GM06990 (cell line): Measurements from ENCODE around the gene HEY2.

Experiments
- DNase-seq: peaks from one replicate; pipeline ENCODE4 v3.0.0-alpha.2; 2011; ENCODE audit not compliant: insufficient read length; ENCODE audit errors: extremely low read depth
- H3K27me3 ChIP-seq: replicated peaks from 2 replicates; pipeline ENCODE4 v1.6.0; 2011; ENCODE audit warnings: low read length; ENCODE audit not compliant: control insufficient read depth, insufficient read depth
- H3K36me3 ChIP-seq: 2 replicates; pipeline ENCODE4 v1.5.1; 2011; ENCODE audit warnings: low read length; ENCODE audit not compliant: control insufficient read depth, insufficient read depth
- H3K4me3 ChIP-seq: replicated peaks from 2 replicates; pipeline ENCODE4 v1.5.1; 2011; ENCODE audit warnings: low read depth, mild to moderate bottlenecking, control low read depth, low read length
- TF ChIP-seq, protein P1 (sequence below): IDR thresholded peaks from 2 replicates; pipeline ENCODE4 v1.5.1; 2011; ENCODE audit warnings: low read length, control low read depth, mild to moderate bottlenecking, inconsistent platforms; ENCODE audit not compliant: insufficient read depth, poor library complexity, severe bottlenecking

The HEY2 gene

GRCh38 chr6:125739364-125739763, 10.1 kb upstream of the HEY2 start:
- TF ChIP-seq, protein P1, sequence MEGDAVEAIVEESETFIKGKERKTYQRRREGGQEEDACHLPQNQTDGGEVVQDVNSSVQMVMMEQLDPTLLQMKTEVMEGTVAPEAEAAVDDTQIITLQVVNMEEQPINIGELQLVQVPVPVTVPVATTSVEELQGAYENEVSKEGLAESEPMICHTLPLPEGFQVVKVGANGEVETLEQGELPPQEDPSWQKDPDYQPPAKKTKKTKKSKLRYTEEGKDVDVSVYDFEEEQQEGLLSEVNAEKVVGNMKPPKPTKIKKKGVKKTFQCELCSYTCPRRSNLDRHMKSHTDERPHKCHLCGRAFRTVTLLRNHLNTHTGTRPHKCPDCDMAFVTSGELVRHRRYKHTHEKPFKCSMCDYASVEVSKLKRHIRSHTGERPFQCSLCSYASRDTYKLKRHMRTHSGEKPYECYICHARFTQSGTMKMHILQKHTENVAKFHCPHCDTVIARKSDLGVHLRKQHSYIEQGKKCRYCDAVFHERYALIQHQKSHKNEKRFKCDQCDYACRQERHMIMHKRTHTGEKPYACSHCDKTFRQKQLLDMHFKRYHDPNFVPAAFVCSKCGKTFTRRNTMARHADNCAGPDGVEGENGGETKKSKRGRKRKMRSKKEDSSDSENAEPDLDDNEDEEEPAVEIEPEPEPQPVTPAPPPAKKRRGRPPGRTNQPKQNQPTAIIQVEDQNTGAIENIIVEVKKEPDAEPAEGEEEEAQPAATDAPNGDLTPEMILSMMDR: no peak
- Histone ChIP-seq H3K4me3 (no peak overlapping the region), H3K36me3 (no peaks in the 10 kb centered on the region), H3K27me3 (no peaks in the 10 kb centered on the region)
- no peak for DNase-seq

- no peak overlapping the region for H3K4me3 ChIP-seq
- no peaks in the 10 kb centered on the region for H3K27me3 ChIP-seq
Measured at GRCh38 chr6:125741336-125741735, 8.1 kb upstream of the HEY2 start.

GRCh38 chr6:125742024-125742423, 7.4 kb upstream of the HEY2 start:
- no peak for DNase-seq
- Histone ChIP-seq H3K27me3 (peaks cover 1% of the 10 kb centered on the region; the same call in 1 of the 2 replicates), H3K36me3 (no peaks in the 10 kb centered on the region), H3K4me3 (no peak overlapping the region)
- TF ChIP-seq, protein P1: no peak

More at GRCh38 chr6:125741336-125741735, 8.1 kb upstream of the HEY2 start:
- no peak for DNase-seq
- no peaks in the 10 kb centered on the region for H3K36me3 ChIP-seq
- TF ChIP-seq, protein P1: no peak

DNA sequence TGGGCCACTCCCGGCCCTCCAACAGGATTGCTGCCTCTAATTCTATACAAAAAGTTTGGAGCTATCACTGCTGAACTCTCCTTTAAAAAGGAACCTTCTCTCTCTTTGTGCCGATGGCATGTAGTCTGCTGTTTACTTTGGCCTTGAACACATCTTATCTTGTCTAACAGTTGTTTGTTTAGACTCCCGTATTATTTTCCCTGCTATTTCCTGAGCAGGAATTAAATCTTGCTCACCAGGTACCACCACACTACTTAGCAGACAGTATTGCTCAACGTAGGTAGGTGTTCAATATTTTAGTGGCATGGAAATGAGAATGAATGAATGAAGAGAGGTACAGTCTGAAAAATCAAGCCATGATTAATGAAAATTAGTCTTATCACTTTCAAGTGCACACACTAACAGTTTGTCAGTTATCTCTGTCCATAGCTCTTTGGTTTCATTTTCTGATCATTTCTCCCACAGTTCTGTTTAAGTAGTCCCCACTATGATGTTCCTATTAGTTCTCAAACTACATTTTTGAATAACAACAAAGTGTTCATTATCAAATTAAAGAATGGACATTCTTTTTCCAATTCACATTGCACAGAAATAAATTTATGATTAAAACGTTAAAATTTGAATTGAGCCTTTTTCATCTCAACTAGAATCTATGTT, 6.8 kb upstream of the HEY2 start:
- peaks cover 1% of the 10 kb centered on the region; the same call in 1 of the 2 replicates for H3K27me3 ChIP-seq
- TF ChIP-seq, protein P1: no peak
- no peak for DNase-seq
- no peaks in the 10 kb centered on the region for H3K36me3 ChIP-seq
- no peak overlapping the region for H3K4me3 ChIP-seq

DNA sequence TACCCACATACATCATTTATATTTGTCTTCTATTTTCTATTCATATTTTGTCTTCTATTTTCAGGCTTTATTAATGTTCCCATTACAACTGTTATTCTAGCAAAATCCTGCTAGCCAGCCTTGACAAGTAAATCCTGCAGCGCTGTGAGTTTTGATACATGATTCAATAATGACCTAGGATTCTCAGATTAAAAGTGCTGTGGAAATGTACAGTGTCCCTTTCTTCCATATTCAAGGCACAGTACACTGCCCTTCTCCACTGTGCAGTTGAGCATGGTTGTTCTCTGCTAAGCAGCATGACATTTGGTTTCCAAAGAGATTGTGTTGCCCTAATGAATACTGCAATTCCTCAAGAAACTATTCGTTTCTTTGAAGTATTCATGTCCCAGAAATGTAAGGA, 5.8 kb upstream of the HEY2 start:
- no peak for DNase-seq
- Histone ChIP-seq H3K4me3 (no peak overlapping the region), H3K36me3 (no peaks in the 10 kb centered on the region), H3K27me3 (peaks cover 1% of the 10 kb centered on the region; the same call in 1 of the 2 replicates)
- TF ChIP-seq, protein P1: no peak
